A673 (cell line): Measurements from ENCODE around the gene AHCYL2. TPM values are rescaled to one million over a fixed set of nuclear protein-coding genes. Genes with fewer than 3 reads are reported as not detected.

Experiments
- BruUV-seq: library from RNA; stranded (reverse); fragments of 400-500 nt; replicated peaks from 2 replicates; lab custom pipeline; 2021; lab: Mats Ljungman, UMichigan
- CTCF ChIA-PET: fragments of 300-600 bp; sonication (Branson Sonifier 250); formaldehyde crosslinking; loops from one replicate; lab custom pipeline; 2022; ENCODE audit warnings: antibody characterized with exemption; lab: Charles Lee
- POLR2A ChIA-PET: fragments of 300-600 bp; sonication (Branson Sonifier 250); formaldehyde crosslinking; loops from one replicate; lab custom pipeline; 2022; ENCODE audit warnings: antibody characterized with exemption; ENCODE audit not compliant: low non-redundant PET; lab: Charles Lee
- DNase-seq: peaks from one replicate; pipeline ENCODE4 v3.0.0-alpha.2; 2015; ENCODE audit warnings: low spot score
- H3K27ac ChIP-seq: fragments of 200-600 bp; sonication (generic); 2 replicates; pipeline ENCODE4 v1.5.1; 2016; ENCODE audit warnings: mixed run types, low read depth, mild to moderate bottlenecking, mixed read lengths, antibody characterized with exemption, low read length; ENCODE audit not compliant: poor library complexity, severe bottlenecking
- H3K27me3 ChIP-seq: fragments of 200-600 bp; sonication (generic); replicated peaks from 2 replicates; pipeline ENCODE4 v1.6.1; 2017; ENCODE audit warnings: mixed run types, low read depth, mild to moderate bottlenecking, mixed read lengths, antibody characterized with exemption, low read length; ENCODE audit not compliant: insufficient read depth, poor library complexity
- H3K36me3 ChIP-seq: fragments of 200-600 bp; sonication (generic); 2 replicates; pipeline ENCODE4 v1.6.1; 2016; ENCODE audit warnings: mixed run types, mild to moderate bottlenecking, mixed read lengths, antibody characterized with exemption, low read length; ENCODE audit not compliant: insufficient read depth, poor library complexity, severe bottlenecking
- H3K4me1 ChIP-seq: fragments of 200-600 bp; sonication (generic); 2 replicates; pipeline ENCODE4 v1.6.1; 2017; ENCODE audit warnings: mixed run types, mild to moderate bottlenecking, mixed read lengths, antibody characterized with exemption, low read length; ENCODE audit not compliant: insufficient read depth, poor library complexity, severe bottlenecking
- H3K4me3 ChIP-seq: fragments of 200-600 bp; sonication (generic); 2 replicates; pipeline ENCODE4 v1.5.1; 2016; ENCODE audit warnings: low read depth, mixed run types, mild to moderate bottlenecking, mixed read lengths, low read length; ENCODE audit not compliant: poor library complexity, severe bottlenecking
- H3K9me3 ChIP-seq: fragments of 200-600 bp; sonication (generic); 2 replicates; pipeline ENCODE4 v1.6.1; 2016; ENCODE audit warnings: mixed run types, low read depth, mild to moderate bottlenecking, mixed read lengths, antibody characterized with exemption, low read length; ENCODE audit not compliant: poor library complexity, severe bottlenecking
- EZH2 ChIP-seq: fragments of 200-600 bp; sonication (generic); IDR thresholded peaks from 2 replicates; pipeline ENCODE4 v1.6.1; 2017; ENCODE audit warnings: borderline replicate concordance, low read depth, mild to moderate bottlenecking, mixed read lengths, antibody characterized with exemption, low read length; ENCODE audit not compliant: poor library complexity, severe bottlenecking
- intact Hi-C: fragments of 100-400 bp; cut with micrococcal nuclease; formaldehyde crosslinking; loops from one replicate; pipeline ENCODE4 v1.10.0; 2022; ENCODE audit not compliant: unreplicated experiment
- total RNA-seq: library from RNA; stranded (reverse); gene quantifications from 2 replicates; pipeline ENCODE4 v1.2.3, GENCODE V29; 2021
- TF ChIP-seq, protein P1 (sequence below): fragments of 300-800, 200-600 bp; sonication (generic); conservative IDR thresholded peaks from 2 replicates; pipeline ENCODE4 v1.5.1; 2017; ENCODE audit warnings: low read depth, mild to moderate bottlenecking, antibody characterized with exemption, low read length, moderate library complexity, mixed read lengths

The AHCYL2 gene
- total RNA-seq, 1 experiment from 2014 or later: 35.2 TPM

DNA sequence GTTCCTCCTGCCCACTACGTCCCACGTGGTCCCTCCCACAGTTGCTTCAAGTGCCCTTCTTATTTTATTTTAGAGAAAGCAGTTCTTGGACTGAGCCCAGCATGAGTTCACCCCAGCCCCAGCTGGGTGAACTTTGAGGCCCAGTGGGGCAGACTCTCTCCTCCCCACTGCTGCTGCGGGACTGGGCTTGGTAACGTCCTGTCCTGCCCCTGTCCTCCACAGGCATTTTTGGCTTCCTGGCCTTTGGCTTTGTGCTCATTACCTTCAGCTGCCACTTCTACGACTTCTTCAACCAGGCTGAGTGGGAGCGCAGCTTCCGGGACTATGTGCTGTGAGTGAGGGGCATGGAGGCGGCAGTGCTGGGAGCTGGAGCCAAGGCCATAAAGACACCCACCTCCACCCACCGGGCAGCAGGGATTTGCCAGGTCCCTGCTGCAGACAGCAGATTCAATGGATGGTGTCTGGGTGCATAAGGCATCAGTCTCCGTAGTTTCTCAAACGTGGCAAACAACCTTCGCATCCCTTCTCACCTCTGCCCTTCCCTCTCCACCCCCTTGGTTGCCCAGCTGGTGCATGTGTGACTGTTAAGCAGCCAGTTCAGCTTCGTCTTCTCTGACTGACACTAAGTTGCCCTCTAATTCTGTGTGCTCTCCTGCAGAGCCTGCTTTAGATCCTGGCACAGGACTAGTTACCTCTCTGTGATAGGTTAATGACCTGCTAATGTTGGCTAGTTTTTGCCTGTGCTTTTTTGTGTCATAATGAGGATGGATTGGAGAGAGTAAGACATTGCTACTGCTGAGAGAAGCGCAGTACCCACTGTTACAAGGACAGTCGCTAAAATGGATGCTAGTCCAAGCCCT lies 15.5 kb upstream of the AHCYL2 start:
- no peaks in the 10 kb centered on the region for H3K9me3 ChIP-seq
- no peak overlapping the region for H3K4me3 ChIP-seq
- peaks cover 24% of the 10 kb centered on the region for H3K36me3 ChIP-seq
- H3K27me3 ChIP-seq: no peaks in the 10 kb centered on the region
- ChIA-PET POLR2A (no interaction called here), CTCF (interaction anchor here (0.6 to 2.1 kb wide), 2 partner anchors 45 to 266 kb away, joined by 3 to 12 read pairs; no protein-coding TSS in a partner anchor)
- no peaks in the 10 kb centered on the region for H3K4me1 ChIP-seq
- no TSS peak for BruUV-seq
- intact Hi-C loops: no loop called here
- no peak for DNase-seq
- no peak overlapping the region for H3K27ac ChIP-seq
- TF ChIP-seq, protein P1, sequence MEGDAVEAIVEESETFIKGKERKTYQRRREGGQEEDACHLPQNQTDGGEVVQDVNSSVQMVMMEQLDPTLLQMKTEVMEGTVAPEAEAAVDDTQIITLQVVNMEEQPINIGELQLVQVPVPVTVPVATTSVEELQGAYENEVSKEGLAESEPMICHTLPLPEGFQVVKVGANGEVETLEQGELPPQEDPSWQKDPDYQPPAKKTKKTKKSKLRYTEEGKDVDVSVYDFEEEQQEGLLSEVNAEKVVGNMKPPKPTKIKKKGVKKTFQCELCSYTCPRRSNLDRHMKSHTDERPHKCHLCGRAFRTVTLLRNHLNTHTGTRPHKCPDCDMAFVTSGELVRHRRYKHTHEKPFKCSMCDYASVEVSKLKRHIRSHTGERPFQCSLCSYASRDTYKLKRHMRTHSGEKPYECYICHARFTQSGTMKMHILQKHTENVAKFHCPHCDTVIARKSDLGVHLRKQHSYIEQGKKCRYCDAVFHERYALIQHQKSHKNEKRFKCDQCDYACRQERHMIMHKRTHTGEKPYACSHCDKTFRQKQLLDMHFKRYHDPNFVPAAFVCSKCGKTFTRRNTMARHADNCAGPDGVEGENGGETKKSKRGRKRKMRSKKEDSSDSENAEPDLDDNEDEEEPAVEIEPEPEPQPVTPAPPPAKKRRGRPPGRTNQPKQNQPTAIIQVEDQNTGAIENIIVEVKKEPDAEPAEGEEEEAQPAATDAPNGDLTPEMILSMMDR: no peak
- TF ChIP-seq EZH2: no peak

DNA sequence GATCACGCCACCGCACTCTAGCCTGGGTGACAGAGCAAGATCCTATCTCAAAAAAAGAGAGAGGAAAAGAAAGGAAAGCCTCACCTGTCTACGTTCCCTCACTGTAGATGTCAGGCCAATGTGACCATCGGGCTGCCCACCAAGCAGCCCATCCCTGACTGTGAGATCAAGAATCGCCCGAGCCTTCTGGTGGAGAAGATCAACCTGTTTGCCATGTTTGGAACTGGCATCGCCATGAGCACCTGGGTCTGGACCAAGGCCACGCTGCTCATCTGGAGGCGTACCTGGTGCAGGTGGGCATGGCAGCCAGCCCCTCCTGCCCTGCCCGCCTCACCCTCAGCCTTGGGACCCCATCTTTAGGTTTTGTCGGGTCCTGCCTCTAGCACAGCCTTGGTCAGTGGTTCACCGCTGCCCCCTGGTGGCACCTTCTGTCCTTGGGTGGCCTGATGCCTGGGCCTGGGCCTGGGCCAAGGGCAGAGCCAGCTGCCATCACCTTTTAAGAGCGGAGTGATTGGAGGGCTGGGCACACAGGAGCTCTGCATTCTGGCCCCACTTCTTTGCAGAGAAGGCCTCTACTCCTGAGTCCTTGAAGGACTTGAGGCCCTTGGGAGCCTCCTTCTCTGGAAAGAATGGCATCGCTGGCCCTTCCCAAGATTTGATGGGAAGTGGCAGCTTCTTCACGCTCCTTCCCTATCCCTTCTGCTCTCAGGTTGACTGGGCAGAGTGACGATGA lies 14.4 kb upstream of the AHCYL2 start:
- BruUV-seq: no TSS peak
- no peak overlapping the region for H3K4me3 ChIP-seq
- H3K4me1 ChIP-seq: no peaks in the 10 kb centered on the region
- H3K27me3 ChIP-seq: no peaks in the 10 kb centered on the region
- TF ChIP-seq, protein P1: peak; percentile 86
- no peak for TF ChIP-seq EZH2
- peaks cover 24% of the 10 kb centered on the region for H3K36me3 ChIP-seq
- H3K9me3 ChIP-seq: no peaks in the 10 kb centered on the region
- ChIA-PET CTCF (interaction anchor here (0.5 to 2.1 kb wide), 2 partner anchors 47 to 80 kb away, joined by 8 to 12 read pairs; no protein-coding TSS in a partner anchor), POLR2A (no interaction called here)
- intact Hi-C loops: loop anchor here (1.0 to 10.0 kb wide), 3 partner anchors 46 to 783 kb away; no protein-coding TSS in a partner anchor
- H3K27ac ChIP-seq: no peak overlapping the region
- peak; percentile 52 for DNase-seq

DNA sequence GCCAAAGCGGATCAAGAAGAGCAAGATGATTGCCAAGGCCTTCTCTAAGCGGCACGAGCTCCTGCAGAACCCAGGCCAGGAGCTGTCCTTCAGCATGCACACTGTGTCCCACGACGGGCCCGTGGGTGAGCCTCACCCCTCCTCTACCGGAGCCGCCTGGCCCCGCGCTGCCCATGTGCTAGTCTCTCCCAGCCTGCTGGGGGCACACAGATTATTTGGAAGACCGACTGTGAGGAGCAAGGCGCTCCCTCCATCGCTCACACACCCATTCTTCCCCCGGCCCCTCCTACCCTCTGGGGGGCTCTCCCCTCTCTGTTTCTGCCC lies 13.9 kb upstream of the AHCYL2 start:
- ChIA-PET CTCF (interaction anchor here (0.5 to 2.1 kb wide), 2 partner anchors 47 to 79 kb away, joined by 8 to 12 read pairs; no protein-coding TSS in a partner anchor), POLR2A (no interaction called here)
- BruUV-seq: no TSS peak
- DNase-seq: no peak
- Histone ChIP-seq H3K36me3 (peaks cover 21% of the 10 kb centered on the region), H3K4me1 (no peaks in the 10 kb centered on the region), H3K27ac (no peak overlapping the region), H3K9me3 (no peaks in the 10 kb centered on the region), H3K4me3 (no peak overlapping the region), H3K27me3 (no peaks in the 10 kb centered on the region)
- intact Hi-C loops: loop anchor here (1.0 to 10.0 kb wide), 3 partner anchors 47 to 784 kb away; no protein-coding TSS in a partner anchor
- TF ChIP-seq, protein P1: no peak
- no peak for TF ChIP-seq EZH2
